DOHH2 (cell line): ENCODE measurements around the gene ROS1.

Source experiments
- EZH2phosphoT487 ChIP-seq: fragments of 200-600 bp; sonication (generic); IDR thresholded peaks from 2 replicates; pipeline ENCODE4 v1.6.1; 2017; ENCODE audit warnings: borderline replicate concordance, mild to moderate bottlenecking, antibody characterized with exemption, low read length, moderate library complexity, mixed read lengths
- TF ChIP-seq, protein P1 (sequence below): fragments of 200-600 bp; sonication (generic); IDR thresholded peaks from one replicate; pipeline ENCODE4 v1.5.1; 2014; ENCODE audit warnings: antibody characterized with exemption, mild to moderate bottlenecking, low read depth, low read length; ENCODE audit not compliant: poor library complexity, severe bottlenecking

DNA sequence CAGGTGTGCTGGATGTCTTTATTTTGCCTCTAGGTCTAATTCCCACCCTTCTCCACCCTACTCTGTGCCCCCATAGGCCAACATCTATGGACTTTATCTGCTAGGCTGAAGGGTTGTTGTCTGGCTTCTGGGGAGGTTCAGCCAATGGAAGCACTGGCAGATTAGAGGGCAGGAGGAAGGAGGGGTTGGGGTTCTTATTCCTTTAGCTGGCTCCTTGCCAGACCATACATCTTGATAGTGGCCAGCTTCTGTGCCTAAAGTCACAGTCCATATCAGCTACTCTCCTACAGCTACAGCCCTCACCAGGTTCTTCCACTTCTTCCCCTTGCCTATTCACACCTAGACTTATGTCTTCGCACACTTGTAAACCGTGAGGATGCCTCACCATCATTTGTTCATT, 41.1 kb downstream of the ROS1 start:
- TF ChIP-seq, protein P1, sequence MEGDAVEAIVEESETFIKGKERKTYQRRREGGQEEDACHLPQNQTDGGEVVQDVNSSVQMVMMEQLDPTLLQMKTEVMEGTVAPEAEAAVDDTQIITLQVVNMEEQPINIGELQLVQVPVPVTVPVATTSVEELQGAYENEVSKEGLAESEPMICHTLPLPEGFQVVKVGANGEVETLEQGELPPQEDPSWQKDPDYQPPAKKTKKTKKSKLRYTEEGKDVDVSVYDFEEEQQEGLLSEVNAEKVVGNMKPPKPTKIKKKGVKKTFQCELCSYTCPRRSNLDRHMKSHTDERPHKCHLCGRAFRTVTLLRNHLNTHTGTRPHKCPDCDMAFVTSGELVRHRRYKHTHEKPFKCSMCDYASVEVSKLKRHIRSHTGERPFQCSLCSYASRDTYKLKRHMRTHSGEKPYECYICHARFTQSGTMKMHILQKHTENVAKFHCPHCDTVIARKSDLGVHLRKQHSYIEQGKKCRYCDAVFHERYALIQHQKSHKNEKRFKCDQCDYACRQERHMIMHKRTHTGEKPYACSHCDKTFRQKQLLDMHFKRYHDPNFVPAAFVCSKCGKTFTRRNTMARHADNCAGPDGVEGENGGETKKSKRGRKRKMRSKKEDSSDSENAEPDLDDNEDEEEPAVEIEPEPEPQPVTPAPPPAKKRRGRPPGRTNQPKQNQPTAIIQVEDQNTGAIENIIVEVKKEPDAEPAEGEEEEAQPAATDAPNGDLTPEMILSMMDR: no peak
- no peak for TF ChIP-seq EZH2phosphoT487
